Measurements from ENCODE around the gene AP3M1. TPM values are rescaled to one million over a fixed set of nuclear protein-coding genes. Genes with fewer than 3 reads are reported as not detected.

Gene AP3M1
- total RNA-seq, 1 experiment from 2014 or later, result 68.3 TPM

- CTCF ChIA-PET, result no interaction called here
- no peak overlapping the region for H3K4me3 ChIP-seq (ENCODE audit: low read depth, low read length, poor library complexity, severe bottlenecking)
- no peaks in the 10 kb centered on the region for H3K9me3 ChIP-seq (ENCODE audit: low read depth, low read length, poor library complexity, severe bottlenecking)
- TF ChIP-seq CTCF (conservative IDR thresholded peaks at IDR 0.05; ENCODE audit: low read depth, low read length), result no peak
- TF ChIP-seq EZH2 (IDR thresholded peaks at IDR 0.05; ENCODE audit: borderline replicate concordance, low read depth, low read length, poor library complexity, severe bottlenecking), result no peak
- intact Hi-C loops (cut with micrococcal nuclease; ENCODE audit: unreplicated experiment), result no loop called here
- no peaks in the 10 kb centered on the region for H3K27me3 ChIP-seq (replicated peaks; ENCODE audit: insufficient read depth, low read depth, low read length, poor library complexity)
- H3K36me3 ChIP-seq (ENCODE audit: insufficient read depth, low read length, poor library complexity, severe bottlenecking), result peaks cover 87% of the 10 kb centered on the region
- DNase-seq (ENCODE audit: low spot score), result no peak
- no peak overlapping the region for H3K27ac ChIP-seq (ENCODE audit: low read depth, low read length, poor library complexity, severe bottlenecking)
- POLR2A ChIA-PET (ENCODE audit: low non-redundant PET), result interaction anchor here (0.6 kb wide), 1 partner anchor 113 kb away, joined by 4 read pairs; no protein-coding TSS in a partner anchor
- no peaks in the 10 kb centered on the region for H3K4me1 ChIP-seq (ENCODE audit: insufficient read depth, low read length, poor library complexity, severe bottlenecking)
- BruUV-seq (replicated peaks), result no TSS peak
Observed at GRCh38 chr10:74104480-74104879, 46.1 kb downstream of the AP3M1 start.

- Histone ChIP-seq H3K4me1 (ENCODE audit: insufficient read depth, low read length, poor library complexity, severe bottlenecking) (no peaks in the 10 kb centered on the region), H3K27ac (ENCODE audit: low read depth, low read length, poor library complexity, severe bottlenecking) (no peak overlapping the region), H3K4me3 (ENCODE audit: low read depth, low read length, poor library complexity, severe bottlenecking) (no peak overlapping the region), H3K36me3 (ENCODE audit: insufficient read depth, low read length, poor library complexity, severe bottlenecking) (peaks cover 87% of the 10 kb centered on the region), H3K27me3 (replicated peaks; ENCODE audit: insufficient read depth, low read depth, low read length, poor library complexity) (no peaks in the 10 kb centered on the region), H3K9me3 (ENCODE audit: low read depth, low read length, poor library complexity, severe bottlenecking) (no peaks in the 10 kb centered on the region)
- intact Hi-C loops (cut with micrococcal nuclease; ENCODE audit: unreplicated experiment), result loop anchor here (1.0 kb wide), 1 partner anchor 217 kb away; no protein-coding TSS in a partner anchor
- ChIA-PET POLR2A (ENCODE audit: low non-redundant PET) (no interaction called here), CTCF (interaction anchor here (0.6 to 2.3 kb wide), 4 partner anchors 8 to 254 kb away, joined by 3 to 28 read pairs (median 6); no protein-coding TSS in a partner anchor)
- TF ChIP-seq CTCF (conservative IDR thresholded peaks at IDR 0.05; ENCODE audit: low read depth, low read length) (peak; percentile 56), EZH2 (IDR thresholded peaks at IDR 0.05; ENCODE audit: borderline replicate concordance, low read depth, low read length, poor library complexity, severe bottlenecking) (no peak)
- DNase-seq (ENCODE audit: low spot score), result peak; percentile 53
- BruUV-seq (replicated peaks), result no TSS peak
Observed at GRCh38 chr10:74103560-74104258, 46.9 kb downstream of the AP3M1 start.

GRCh38 chr10:74099836-74100235 lies 50.8 kb downstream of the AP3M1 start:
- POLR2A ChIA-PET (ENCODE audit: low non-redundant PET), result no interaction called here
- Histone ChIP-seq H3K4me1 (ENCODE audit: insufficient read depth, low read length, poor library complexity, severe bottlenecking) (no peaks in the 10 kb centered on the region), H3K4me3 (ENCODE audit: low read depth, low read length, poor library complexity, severe bottlenecking) (no peak overlapping the region), H3K27ac (ENCODE audit: low read depth, low read length, poor library complexity, severe bottlenecking) (no peak overlapping the region), H3K27me3 (replicated peaks; ENCODE audit: insufficient read depth, low read depth, low read length, poor library complexity) (no peaks in the 10 kb centered on the region), H3K36me3 (ENCODE audit: insufficient read depth, low read length, poor library complexity, severe bottlenecking) (peaks cover 92% of the 10 kb centered on the region), H3K9me3 (ENCODE audit: low read depth, low read length, poor library complexity, severe bottlenecking) (no peaks in the 10 kb centered on the region)
- intact Hi-C loops (cut with micrococcal nuclease; ENCODE audit: unreplicated experiment), result no loop called here
- DNase-seq (ENCODE audit: low spot score), result no peak
- CTCF ChIA-PET, result interaction anchor here (0.9 kb wide), 1 partner anchor 220 kb away, joined by 3 read pairs; no protein-coding TSS in a partner anchor
- no TSS peak for BruUV-seq (replicated peaks)
- TF ChIP-seq CTCF (conservative IDR thresholded peaks at IDR 0.05; ENCODE audit: low read depth, low read length), result no peak
- TF ChIP-seq EZH2 (IDR thresholded peaks at IDR 0.05; ENCODE audit: borderline replicate concordance, low read depth, low read length, poor library complexity, severe bottlenecking), result no peak

Measured in A673 (cell line).